Panc1 (cell line): Measurements from ENCODE around the gene TBX4.
A peak's percentile ranks its signal among the peaks of the same experiment; 100 is the strongest.

Experiments used
- CTCF ChIP-seq: fragments of 450-650 bp; IDR thresholded peaks from 2 replicates; pipeline ENCODE4 v1.5.1; 2017; ENCODE audit warnings: mild to moderate bottlenecking
- POLR2AphosphoS5 ChIP-seq: IDR thresholded peaks from 2 replicates; pipeline ENCODE4 v1.6.1; 2012; ENCODE audit warnings: mild to moderate bottlenecking, low read depth, low read length, moderate library complexity
- SIN3A ChIP-seq: IDR thresholded peaks from 2 replicates; pipeline ENCODE4 v1.6.1; 2012; ENCODE audit warnings: low read depth, mild to moderate bottlenecking, low read length, moderate library complexity, borderline replicate concordance; ENCODE audit not compliant: insufficient read depth
- TCF7L2 ChIP-seq: IDR thresholded peaks from 2 replicates; pipeline ENCODE4 v1.6.1; 2011; ENCODE audit warnings: mild to moderate bottlenecking, low read depth, low read length, inconsistent platforms

- TF ChIP-seq CTCF = peak; percentile 3; the same call in 1 of the 2 replicates
- no peak for TF ChIP-seq POLR2AphosphoS5
- no peak for TF ChIP-seq TCF7L2
- TF ChIP-seq SIN3A = no peak
These were observed 40.7 kb upstream of the TBX4 start for GRCh38 chr17:61411261-61412142.
